Smooth muscle cell of the umbilical artery (primary cell): Measurements from ENCODE around the gene RYK. TPM values are rescaled to one million over a fixed set of nuclear protein-coding genes. Genes with fewer than 3 reads are reported as not detected.

Experiments used
- total RNA-seq: library from RNA; depleted of rRNA; stranded (reverse); fragments of >200 nt; gene quantifications from 2 replicates; pipeline ENCODE4 v1.2.3, GENCODE V29; 2014

RYK gene
- 112 and 115 TPM in 2 replicates for total RNA-seq

DNA sequence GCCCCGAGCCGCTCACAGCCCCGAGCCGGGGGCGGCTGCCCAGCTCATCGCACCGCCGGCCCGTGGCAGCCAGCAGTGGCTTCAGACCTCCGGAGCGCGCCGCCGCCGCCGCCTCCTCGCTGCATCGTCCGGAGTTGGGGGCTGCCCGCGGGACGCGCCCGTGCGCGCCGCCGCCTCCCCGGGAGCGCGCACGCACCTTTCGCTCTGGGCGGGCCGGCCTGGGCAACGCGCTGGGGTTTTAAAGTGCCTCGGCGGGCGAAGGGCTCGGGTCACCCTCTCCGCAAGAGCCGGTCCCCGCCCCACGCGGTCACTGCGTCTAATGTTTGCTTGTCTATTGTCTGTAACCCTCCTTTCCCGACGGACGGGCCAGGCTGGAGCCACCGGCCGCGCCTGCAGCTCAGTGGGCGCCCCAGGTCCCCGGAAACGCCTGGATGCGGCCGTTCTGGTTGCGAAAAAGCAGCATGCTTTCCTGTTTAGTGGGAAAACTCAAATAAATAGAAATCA is at the start of gene RYK:
Gene RYK (minus strand): TSS at position 143 of the 504 bp plus-strand sequence. CDS start 205 bp downstream, outside the sequence.

Other genes with a start within 250 kb of the RYK start
- gene SLCO2A1, start 220.9 kb downstream of the RYK start, total RNA-seq = not detected in 2 replicates
- 96.2 and 160 TPM in 2 replicates for gene AMOTL2, start 123.6 kb upstream of the RYK start, total RNA-seq
- gene ANAPC13, start 235.1 kb upstream of the RYK start, total RNA-seq = 101 and 135 TPM in 2 replicates
- 20.5 and 20.7 TPM in 2 replicates for gene CEP63, start 235.2 kb upstream of the RYK start, total RNA-seq